ENCODE measurements around the gene MTR.
A peak's percentile ranks its signal among the peaks of the same experiment; 100 is the strongest.

Gene MTR

DNA sequence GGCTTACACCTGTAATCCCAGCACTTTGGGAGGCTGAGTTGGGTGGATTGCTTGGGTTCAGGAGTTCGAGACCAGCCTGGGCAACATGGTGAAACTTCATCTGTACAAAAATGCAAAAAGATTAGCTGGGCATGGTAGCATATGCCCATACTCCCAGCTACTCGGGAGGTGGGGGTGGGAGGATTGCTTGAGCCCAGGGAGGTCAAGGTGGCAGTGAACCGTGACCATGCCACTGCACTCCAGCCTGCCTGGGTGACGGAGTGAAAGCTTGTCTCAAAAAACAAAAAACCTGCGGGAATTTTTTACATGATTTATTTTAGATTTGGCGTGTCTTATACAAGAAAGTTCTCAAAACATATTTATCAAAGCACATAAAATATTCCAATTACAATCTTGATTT, 27.8 kb upstream of the MTR start:
- DNase-seq (ENCODE audit: insufficient read length, low spot score) = no peak
- no peak for FAIRE-seq
- TF ChIP-seq POLR2AphosphoS5 (IDR thresholded peaks at IDR 0.05; ENCODE audit: low read depth, low read length) = no peak
- no peak for TF ChIP-seq POLR2A (IDR thresholded peaks at IDR 0.05; ENCODE audit: low read depth, low read length)
- no peak for TF ChIP-seq POU2F2 (IDR thresholded peaks at IDR 0.05; ENCODE audit: low read depth, low read length)
- TF ChIP-seq TAF1 (IDR thresholded peaks at IDR 0.05; ENCODE audit: low read depth, low read length) = no peak
- TF ChIP-seq PAX5 (IDR thresholded peaks at IDR 0.05; ENCODE audit: insufficient read depth, low read length, severe bottlenecking) = no peak
- TF ChIP-seq SPI1 (IDR thresholded peaks at IDR 0.05; ENCODE audit: low read depth, low read length) = no peak

- no peak for TF ChIP-seq PAX5 (IDR thresholded peaks at IDR 0.05; ENCODE audit: insufficient read depth, low read length, severe bottlenecking)
- no peak for TF ChIP-seq POLR2AphosphoS5 (IDR thresholded peaks at IDR 0.05; ENCODE audit: low read depth, low read length)
- TF ChIP-seq POU2F2 (IDR thresholded peaks at IDR 0.05; ENCODE audit: low read depth, low read length) = no peak
- TF ChIP-seq TAF1 (IDR thresholded peaks at IDR 0.05; ENCODE audit: low read depth, low read length) = no peak
- no peak for TF ChIP-seq SPI1 (IDR thresholded peaks at IDR 0.05; ENCODE audit: low read depth, low read length)
- TF ChIP-seq POLR2A (IDR thresholded peaks at IDR 0.05; ENCODE audit: low read depth, low read length) = no peak
- FAIRE-seq = no peak
- no peak for DNase-seq (ENCODE audit: insufficient read length, low spot score)
Observed at GRCh38 chr1:236768601-236769000, 26.5 kb upstream of the MTR start.

GRCh38 chr1:236773919-236774318, 21.2 kb upstream of the MTR start:
- DNase-seq (ENCODE audit: insufficient read length, low spot score) (no peak), FAIRE-seq (no peak)
- TF ChIP-seq POLR2A (IDR thresholded peaks at IDR 0.05; ENCODE audit: low read depth, low read length) (no peak), SPI1 (IDR thresholded peaks at IDR 0.05; ENCODE audit: low read depth, low read length) (no peak), PAX5 (IDR thresholded peaks at IDR 0.05; ENCODE audit: insufficient read depth, low read length, severe bottlenecking) (no peak), POLR2AphosphoS5 (IDR thresholded peaks at IDR 0.05; ENCODE audit: low read depth, low read length) (no peak), TAF1 (IDR thresholded peaks at IDR 0.05; ENCODE audit: low read depth, low read length) (no peak), POU2F2 (IDR thresholded peaks at IDR 0.05; ENCODE audit: low read depth, low read length) (no peak)

GRCh38 chr1:236774926-236775325, 20.2 kb upstream of the MTR start:
- FAIRE-seq (no peak), DNase-seq (ENCODE audit: insufficient read length, low spot score) (no peak)
- no peak for TF ChIP-seq POLR2A (IDR thresholded peaks at IDR 0.05; ENCODE audit: low read depth, low read length)
- TF ChIP-seq SPI1 (IDR thresholded peaks at IDR 0.05; ENCODE audit: low read depth, low read length) = no peak
- no peak for TF ChIP-seq PAX5 (IDR thresholded peaks at IDR 0.05; ENCODE audit: insufficient read depth, low read length, severe bottlenecking)
- TF ChIP-seq TAF1 (IDR thresholded peaks at IDR 0.05; ENCODE audit: low read depth, low read length) = no peak
- no peak for TF ChIP-seq POLR2AphosphoS5 (IDR thresholded peaks at IDR 0.05; ENCODE audit: low read depth, low read length)

- FAIRE-seq = no peak
- no peak for DNase-seq (ENCODE audit: insufficient read length, low spot score)
- TF ChIP-seq POLR2AphosphoS5 (IDR thresholded peaks at IDR 0.05; ENCODE audit: low read depth, low read length) (no peak), TAF1 (IDR thresholded peaks at IDR 0.05; ENCODE audit: low read depth, low read length) (no peak), PAX5 (IDR thresholded peaks at IDR 0.05; ENCODE audit: insufficient read depth, low read length, severe bottlenecking) (no peak), POU2F2 (IDR thresholded peaks at IDR 0.05; ENCODE audit: low read depth, low read length) (no peak), SPI1 (IDR thresholded peaks at IDR 0.05; ENCODE audit: low read depth, low read length) (no peak), POLR2A (IDR thresholded peaks at IDR 0.05; ENCODE audit: low read depth, low read length) (no peak)
Observed at GRCh38 chr1:236779312-236779711, 15.8 kb upstream of the MTR start.

DNA sequence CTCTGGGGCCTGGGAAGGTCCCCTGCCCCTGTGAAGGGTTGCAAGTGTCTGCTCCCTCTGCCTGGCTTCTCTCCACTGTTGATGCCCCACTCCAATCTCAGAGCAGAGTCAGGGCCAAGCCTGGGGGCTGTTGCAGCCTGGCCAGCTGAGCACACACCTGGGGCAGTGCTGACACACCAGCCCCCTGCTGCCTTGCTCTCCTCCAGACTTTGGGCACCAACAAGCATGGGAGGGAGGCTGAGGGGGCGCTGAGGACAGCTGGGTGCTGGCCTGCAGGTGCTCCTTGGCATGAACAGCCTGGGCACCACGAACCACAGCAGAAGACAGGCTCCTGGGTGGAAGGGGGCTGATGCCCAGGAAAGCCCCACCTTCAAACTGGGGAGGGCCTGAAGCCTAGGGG, 9.6 kb upstream of the MTR start:
- DNase-seq (ENCODE audit: insufficient read length, low spot score) (no peak), FAIRE-seq (no peak)
- no peak for TF ChIP-seq PAX5 (IDR thresholded peaks at IDR 0.05; ENCODE audit: insufficient read depth, low read length, severe bottlenecking)
- TF ChIP-seq POLR2A (IDR thresholded peaks at IDR 0.05; ENCODE audit: low read depth, low read length) = no peak
- no peak for TF ChIP-seq TAF1 (IDR thresholded peaks at IDR 0.05; ENCODE audit: low read depth, low read length)
- TF ChIP-seq POLR2AphosphoS5 (IDR thresholded peaks at IDR 0.05; ENCODE audit: low read depth, low read length) = no peak
- no peak for TF ChIP-seq POU2F2 (IDR thresholded peaks at IDR 0.05; ENCODE audit: low read depth, low read length)
- TF ChIP-seq SPI1 (IDR thresholded peaks at IDR 0.05; ENCODE audit: low read depth, low read length) = no peak

DNA sequence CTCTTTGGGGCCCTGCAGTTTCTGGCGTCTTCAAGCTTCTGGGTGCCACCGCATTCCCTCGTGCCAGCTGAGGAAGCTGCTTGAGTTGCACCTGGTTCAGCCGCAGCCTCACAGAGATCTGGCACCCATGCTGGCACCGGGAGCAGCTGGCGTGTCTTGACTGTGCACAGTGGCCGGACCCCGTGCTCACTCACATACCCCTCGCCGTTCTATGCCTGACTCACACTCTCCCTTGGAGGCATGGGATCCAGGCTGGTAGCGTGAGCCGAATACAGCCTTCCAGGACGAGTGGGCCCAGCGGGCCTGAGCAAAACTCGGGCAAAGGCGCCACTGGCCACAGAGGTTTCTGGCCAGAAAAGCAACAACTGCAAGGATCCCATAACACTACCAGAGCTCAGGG, 8.6 kb upstream of the MTR start:
- TF ChIP-seq POU2F2 (IDR thresholded peaks at IDR 0.05; ENCODE audit: low read depth, low read length) = no peak
- TF ChIP-seq TAF1 (IDR thresholded peaks at IDR 0.05; ENCODE audit: low read depth, low read length) = no peak
- no peak for TF ChIP-seq PAX5 (IDR thresholded peaks at IDR 0.05; ENCODE audit: insufficient read depth, low read length, severe bottlenecking)
- no peak for TF ChIP-seq POLR2AphosphoS5 (IDR thresholded peaks at IDR 0.05; ENCODE audit: low read depth, low read length)
- no peak for TF ChIP-seq SPI1 (IDR thresholded peaks at IDR 0.05; ENCODE audit: low read depth, low read length)
- TF ChIP-seq POLR2A (IDR thresholded peaks at IDR 0.05; ENCODE audit: low read depth, low read length) = no peak
- no peak for FAIRE-seq
- DNase-seq (ENCODE audit: insufficient read length, low spot score) = no peak

GRCh38 chr1:236794585-236795034, 482 bp upstream of the MTR start:
- no peak for DNase-seq (ENCODE audit: insufficient read length, low spot score)
- no peak for FAIRE-seq
- TF ChIP-seq POLR2AphosphoS5 (IDR thresholded peaks at IDR 0.05; ENCODE audit: low read depth, low read length) (no peak), TAF1 (IDR thresholded peaks at IDR 0.05; ENCODE audit: low read depth, low read length) (no peak), PAX5 (IDR thresholded peaks at IDR 0.05; ENCODE audit: insufficient read depth, low read length, severe bottlenecking) (no peak), SPI1 (IDR thresholded peaks at IDR 0.05; ENCODE audit: low read depth, low read length) (no peak), POLR2A (IDR thresholded peaks at IDR 0.05; ENCODE audit: low read depth, low read length) (no peak), POU2F2 (IDR thresholded peaks at IDR 0.05; ENCODE audit: low read depth, low read length) (no peak)

- peak; percentile 56 for FAIRE-seq
- no peak for DNase-seq (ENCODE audit: insufficient read length, low spot score)
Observed at GRCh38 chr1:236795757-236796667, 920 bp downstream of the MTR start.

More at GRCh38 chr1:236795757-236796667, 920 bp downstream of the MTR start:
- TF ChIP-seq SPI1 (IDR thresholded peaks at IDR 0.05; ENCODE audit: low read depth, low read length) (no peak), POLR2A (IDR thresholded peaks at IDR 0.05; ENCODE audit: low read depth, low read length) (no peak), PAX5 (IDR thresholded peaks at IDR 0.05; ENCODE audit: insufficient read depth, low read length, severe bottlenecking) (no peak), TAF1 (IDR thresholded peaks at IDR 0.05; ENCODE audit: low read depth, low read length) (no peak; the same call in 1 of the 2 replicates)

All from GM12891 (cell line).